ENCODE results near the gene POTEG.
"Not testable (repeated sequence)": the region's sequence is repeated elsewhere in the genome, so short reads cannot be mapped to it uniquely, and the experiment has no call there.

POTEG gene

GRCh38 chr14:19434241-19434640 lies at the start of gene POTEG:
Gene POTEG (minus strand): TSS chr14:19434341. CDS start chr14:19434289, 52 bp downstream.
- not testable (repeated sequence) for DNase-seq

- DNase-seq: not testable (repeated sequence)
Measured at GRCh38 chr14:19482093-19482492, 48.0 kb upstream of the POTEG start.

DNA sequence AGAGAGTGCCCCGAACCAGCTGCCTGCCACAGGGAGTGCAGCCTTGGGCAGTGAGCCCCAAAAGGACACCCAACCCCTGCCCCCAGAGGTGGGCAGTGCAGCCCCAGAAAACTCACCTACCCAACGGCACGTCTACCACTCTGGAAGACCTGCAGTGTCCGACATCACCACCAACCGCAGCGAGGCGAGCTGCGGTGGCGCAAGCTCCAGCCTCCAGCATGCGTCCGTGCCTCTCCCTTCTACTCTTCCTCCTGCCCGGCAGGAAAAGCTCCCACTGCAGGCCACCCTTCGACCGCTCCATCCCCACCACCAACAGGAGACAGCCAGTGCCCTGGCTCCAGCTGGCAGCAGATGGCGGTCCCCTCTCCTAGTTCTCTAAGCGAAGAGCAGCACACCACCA lies 47.3 kb upstream of the POTEG start:
- DNase-seq: not testable (repeated sequence)

DNA sequence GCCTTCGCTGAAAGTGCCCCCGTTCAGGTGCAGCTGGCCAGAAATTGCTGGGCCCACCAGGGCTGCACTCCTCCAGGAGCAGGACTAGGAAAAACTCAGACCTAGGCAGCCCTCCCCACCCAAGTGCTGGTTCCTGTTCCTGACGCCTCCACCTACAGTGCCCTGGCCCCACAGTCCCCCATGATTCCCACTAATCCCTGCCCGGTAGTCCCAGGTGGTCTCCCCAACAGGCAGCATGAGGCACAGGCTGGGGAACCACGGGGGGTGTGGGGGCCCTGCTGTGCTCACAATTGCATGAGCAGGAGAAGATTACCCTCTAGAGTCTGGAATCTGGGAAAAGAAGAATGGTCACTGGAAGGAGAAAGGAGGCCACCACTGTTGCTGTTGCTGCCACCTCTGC lies 46.4 kb upstream of the POTEG start:
- DNase-seq: not testable (repeated sequence)

- not testable (repeated sequence) for DNase-seq
Measured at GRCh38 chr14:19445761-19446160, 11.6 kb upstream of the POTEG start.

DNA sequence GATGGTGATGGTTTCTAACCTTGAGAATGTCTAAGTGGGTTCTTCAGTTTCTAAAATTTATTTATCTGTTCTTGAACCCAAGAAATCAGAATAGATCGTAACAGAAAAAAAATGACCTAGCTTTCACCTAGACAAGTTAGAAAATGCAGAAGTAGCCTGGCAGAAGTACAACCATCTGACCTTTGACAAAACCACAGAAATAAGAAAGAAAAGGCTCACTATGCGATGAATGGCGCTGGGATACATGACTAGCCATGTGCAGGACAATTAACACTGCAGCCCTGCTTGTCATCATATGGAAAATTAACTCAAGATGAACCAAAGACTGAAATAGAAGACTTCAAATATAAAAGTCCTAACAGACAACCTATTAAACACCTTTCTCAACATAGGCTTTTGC lies 5.7 kb upstream of the POTEG start:
- DNase-seq: not testable (repeated sequence)

DNA sequence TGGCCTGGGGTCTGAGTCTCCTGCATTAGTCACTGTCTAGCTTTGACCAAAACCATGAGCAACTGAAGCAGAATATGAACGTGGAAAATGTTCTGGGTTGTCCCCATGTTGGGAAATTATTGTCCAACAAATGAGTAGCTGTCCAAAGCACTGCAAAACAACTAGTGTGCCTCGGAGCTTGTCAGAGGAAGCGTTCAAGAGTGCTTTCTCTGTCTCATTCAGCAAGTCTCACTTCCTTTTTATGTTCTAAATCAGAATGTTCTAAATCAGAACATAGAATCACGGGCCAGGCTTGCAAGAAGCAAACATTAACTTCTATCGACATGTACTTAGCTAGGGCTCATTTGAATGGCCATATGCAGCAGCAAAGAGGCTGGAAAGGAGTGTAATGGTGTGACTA lies 5.1 kb upstream of the POTEG start:
- not testable (repeated sequence) for DNase-seq

- not testable (repeated sequence) for DNase-seq
Measured at GRCh38 chr14:19437126-19437443, 2.9 kb upstream of the POTEG start.

GRCh38 chr14:19436311-19437125 lies 2.4 kb upstream of the POTEG start:
- not testable (repeated sequence) for DNase-seq

- not testable (repeated sequence) for DNase-seq
Measured at GRCh38 chr14:19435852-19436251, 1.7 kb upstream of the POTEG start.

DNA sequence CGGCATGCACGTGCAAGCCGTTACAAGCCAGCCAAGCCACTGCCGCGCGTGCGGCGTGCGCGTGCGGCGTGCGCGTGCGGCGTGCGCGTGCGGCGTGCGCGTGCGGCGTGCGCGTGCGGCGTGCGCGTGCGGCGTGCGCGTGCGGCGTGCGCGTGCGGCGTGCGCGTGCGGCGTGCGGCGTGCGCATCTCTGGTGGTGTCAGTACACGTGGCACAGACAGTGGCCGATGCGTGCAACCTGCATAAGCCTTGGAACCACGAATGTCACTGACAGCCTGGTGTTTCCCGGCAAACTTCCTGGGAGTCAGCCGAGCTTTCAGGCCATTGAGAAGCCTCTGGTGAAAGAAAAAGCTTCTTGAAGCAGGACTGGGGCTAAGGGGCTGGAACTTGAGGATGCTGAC lies 750 bp upstream of the POTEG start:
- not testable (repeated sequence) for DNase-seq

GRCh38 chr14:19433765-19434164 lies 376 bp downstream of the POTEG start:
- not testable (repeated sequence) for DNase-seq

GRCh38 chr14:19408519-19408918 lies 25.6 kb downstream of the POTEG start:
- DNase-seq: not testable (repeated sequence)

GRCh38 chr14:19402097-19402496 lies 32.0 kb downstream of the POTEG start:
- DNase-seq: not testable (repeated sequence)

GRCh38 chr14:19394727-19395126 lies 39.4 kb downstream of the POTEG start:
- not testable (repeated sequence) for DNase-seq

GRCh38 chr14:19390230-19390629 lies 43.9 kb downstream of the POTEG start:
- not testable (repeated sequence) for DNase-seq

DNA sequence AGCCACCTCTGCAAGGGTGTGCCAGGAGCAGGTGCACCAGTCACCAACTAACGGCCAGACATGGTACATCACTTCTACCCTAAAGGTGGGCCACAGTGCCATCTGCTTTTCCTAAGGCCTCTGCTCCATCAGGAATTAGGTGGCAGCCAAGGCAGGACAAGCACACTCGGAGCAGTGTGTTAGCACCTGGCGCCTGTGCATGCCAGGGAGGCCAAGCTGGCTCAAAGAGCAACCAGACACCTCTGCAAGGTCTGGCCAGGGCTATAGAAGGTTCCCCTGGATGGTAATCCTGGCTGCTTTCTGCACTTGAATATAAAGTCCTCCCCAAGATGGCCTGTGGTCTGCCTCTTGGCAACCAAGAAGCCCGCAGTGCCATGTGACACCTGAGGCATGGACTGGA lies 45.4 kb downstream of the POTEG start:
- not testable (repeated sequence) for DNase-seq

- not testable (repeated sequence) for DNase-seq
Measured at GRCh38 chr14:19386996-19387395, 47.1 kb downstream of the POTEG start.

DNA sequence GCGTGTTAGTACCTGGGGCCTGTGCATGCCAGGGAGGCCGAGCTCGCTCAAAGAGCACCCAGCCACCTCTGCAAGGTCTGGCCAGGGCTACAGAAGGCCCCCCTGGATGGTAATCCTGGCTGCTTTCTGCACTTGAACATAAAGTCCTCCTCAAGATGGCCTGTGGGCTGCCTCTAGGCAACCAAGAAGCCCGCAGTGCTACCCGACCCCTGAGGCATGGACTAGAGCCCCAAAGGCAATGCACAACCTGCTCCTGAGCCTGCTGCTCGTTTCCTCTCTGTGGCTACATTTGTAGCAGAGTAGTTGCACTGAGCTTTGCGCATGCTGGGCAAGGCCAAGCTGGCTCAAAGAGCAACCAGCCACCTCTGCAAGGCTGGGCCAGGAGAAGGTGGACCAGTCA lies 47.8 kb downstream of the POTEG start:
- DNase-seq: not testable (repeated sequence)

DNA sequence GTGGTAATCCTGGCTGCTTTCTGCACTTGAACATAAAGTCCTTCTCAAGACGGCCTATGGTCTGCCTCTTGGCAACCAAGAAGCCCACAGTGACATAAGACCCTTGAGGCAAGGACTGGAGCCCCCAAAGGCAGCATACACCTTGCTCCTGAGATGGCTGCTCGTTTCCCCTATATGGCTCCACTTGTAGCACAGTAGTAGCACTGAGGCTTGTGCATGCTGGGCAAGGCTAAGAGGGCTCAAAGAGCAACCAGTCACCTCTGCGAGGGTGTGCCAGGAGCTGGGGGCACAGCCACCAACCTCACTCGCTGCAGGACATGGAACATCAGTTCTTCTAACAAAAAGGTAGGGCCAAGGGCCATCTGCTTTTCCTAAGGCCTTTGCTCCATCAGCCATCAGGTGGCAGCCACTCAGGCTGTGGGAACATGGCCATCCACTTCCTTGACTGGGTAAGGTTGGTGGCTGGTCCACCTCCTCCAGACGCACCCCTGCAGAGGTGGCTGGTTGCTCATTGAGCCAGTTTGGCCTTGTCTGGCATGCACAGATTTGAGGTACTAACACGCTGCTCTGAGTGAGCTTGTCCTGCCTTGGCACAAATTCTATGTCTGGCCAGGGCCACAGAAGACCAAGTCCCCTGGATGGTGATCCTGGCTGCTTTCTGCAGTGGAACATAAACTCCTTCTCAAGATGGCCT lies 49.9 kb downstream of the POTEG start:
- DNase-seq: not testable (repeated sequence)

DNA sequence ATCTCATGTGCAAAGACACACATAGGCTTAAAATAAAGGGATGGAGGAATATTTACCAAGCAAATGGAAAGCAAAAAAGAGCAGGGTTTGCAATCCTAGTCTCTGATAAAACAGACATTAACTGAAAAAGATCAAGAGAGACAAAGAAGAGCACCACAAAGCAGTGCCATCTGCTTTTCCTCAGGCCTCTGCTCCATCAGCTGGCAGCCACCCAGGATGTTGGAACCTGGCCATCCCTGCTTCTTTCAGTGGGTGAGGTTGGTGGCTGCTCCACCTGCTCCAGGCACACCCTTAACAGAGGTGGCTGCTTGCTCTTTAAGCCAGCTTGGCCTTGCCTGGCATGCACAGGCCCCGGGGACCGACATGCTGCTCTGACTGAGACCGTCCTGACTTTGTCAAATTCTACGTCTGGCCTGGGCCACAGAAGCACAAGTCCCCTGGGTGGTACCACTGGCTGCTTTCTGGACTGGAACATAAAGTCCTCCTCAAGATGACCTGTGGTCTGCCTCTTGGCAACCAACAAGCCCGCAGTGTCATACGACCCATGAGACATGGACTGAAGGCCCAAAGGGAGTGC lies 51.0 kb downstream of the POTEG start:
- not testable (repeated sequence) for DNase-seq

DNA sequence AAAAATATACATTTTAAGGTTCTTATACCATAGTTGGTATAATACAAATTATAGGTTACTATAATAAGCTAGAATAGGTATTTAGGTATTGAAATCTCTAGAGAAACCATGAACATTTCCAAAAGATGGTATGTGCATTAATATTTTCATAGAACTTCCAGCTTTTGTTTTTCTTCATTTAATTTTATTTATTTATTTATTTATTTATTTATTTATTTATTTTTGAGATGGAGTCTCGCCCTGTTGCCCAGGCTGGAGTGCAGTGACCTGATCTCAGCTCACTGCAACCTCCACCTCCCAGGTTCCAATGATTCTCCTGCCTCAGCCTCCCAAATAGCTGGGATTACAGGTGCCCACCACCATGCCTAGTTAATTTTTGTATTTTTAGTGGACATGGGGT lies 54.0 kb downstream of the POTEG start:
- DNase-seq: not testable (repeated sequence)

DNA sequence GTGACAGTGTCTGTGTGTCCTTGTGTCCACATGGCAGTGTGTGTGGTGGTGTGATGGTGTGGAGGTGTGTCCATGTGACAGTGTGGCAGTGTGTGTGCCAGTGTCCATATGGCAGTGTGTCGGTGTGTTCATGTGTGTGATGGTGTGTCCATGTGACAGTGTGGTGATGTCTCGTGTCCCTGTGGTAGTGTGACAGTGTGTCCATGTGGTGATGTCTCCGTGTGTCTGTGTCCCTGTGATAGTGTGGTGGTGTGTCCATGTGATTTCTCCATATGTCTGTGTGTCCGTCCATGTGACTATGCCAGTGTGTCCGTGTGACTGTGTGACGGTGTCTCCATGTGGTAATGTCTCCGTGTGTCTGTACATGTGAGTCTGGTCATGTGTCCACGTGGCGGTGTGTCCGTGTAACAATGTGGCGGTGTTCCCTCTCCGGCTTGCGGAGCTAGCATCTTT lies 59.7 kb downstream of the POTEG start:
- DNase-seq: not testable (repeated sequence)
